GM19463 (cell line): ENCODE data around the gene ME1.
"Not testable (repeated sequence)": the region's sequence is repeated elsewhere in the genome, so short reads cannot be mapped to it uniquely, and the experiment has no call there.

Source experiments
- ATAC-seq: cut with Tn5 transposase; IDR thresholded peaks from one replicate; pipeline ENCODE4 v1.9.1; 2021; ENCODE audit warnings: mild to moderate bottlenecking, moderate library complexity; ENCODE audit not compliant: unreplicated experiment

The ME1 gene

GRCh38 chr6:83193747-83194566, 236.9 kb downstream of the ME1 start:
- peak; percentile 16 for ATAC-seq

- ATAC-seq = peak; percentile 96
Observed at GRCh38 chr6:83192871-83193746, 237.7 kb downstream of the ME1 start, which contains the start of the genes PGM3 and RWDD2A. Gene PGM3, minus strand, starts transcription at chr6:83193265. Its CDS starts 2,253 bp downstream, at chr6:83191012. Gene RWDD2A, plus strand, starts transcription at chr6:83193357. Its CDS starts 1,095 bp downstream, at chr6:83194452.

GRCh38 chr6:83192456-83192855, 238.4 kb downstream of the ME1 start:
- ATAC-seq = no peak

GRCh38 chr6:83191974-83192373, 238.9 kb downstream of the ME1 start:
- not testable (repeated sequence) for ATAC-seq

- ATAC-seq = no peak
Observed at GRCh38 chr6:83190626-83191025, 240.2 kb downstream of the ME1 start.

GRCh38 chr6:83188501-83188900, 242.3 kb downstream of the ME1 start:
- ATAC-seq = no peak

- no peak for ATAC-seq
Observed at GRCh38 chr6:83185096-83185495, 245.8 kb downstream of the ME1 start.

- ATAC-seq = no peak
Observed at GRCh38 chr6:83183082-83183828, 247.6 kb downstream of the ME1 start.

GRCh38 chr6:83182114-83182513, 248.7 kb downstream of the ME1 start:
- no peak for ATAC-seq

GRCh38 chr6:83180426-83180950, 250.4 kb downstream of the ME1 start:
- no peak for ATAC-seq

GRCh38 chr6:83176246-83176645, 254.6 kb downstream of the ME1 start:
- no peak for ATAC-seq

GRCh38 chr6:83169511-83169910, 261.3 kb downstream of the ME1 start:
- ATAC-seq = no peak

- no peak for ATAC-seq
Observed at GRCh38 chr6:83169106-83169505, 261.7 kb downstream of the ME1 start.

- ATAC-seq = no peak
Observed at GRCh38 chr6:83168556-83168955, 262.3 kb downstream of the ME1 start.

GRCh38 chr6:83167726-83168278, 263.0 kb downstream of the ME1 start:
- no peak for ATAC-seq
